GM23338 (cell line): ENCODE results near the gene FHIP1B.

Experiments
- EZH2 ChIP-seq: fragments of 200-600 bp; sonication (generic); IDR thresholded peaks from one replicate; pipeline ENCODE4 v1.8.0; 2017; ENCODE audit warnings: antibody characterized with exemption, mild to moderate bottlenecking, low read depth; ENCODE audit not compliant: unreplicated experiment
- EZH2phosphoT487 ChIP-seq: fragments of 200-600 bp; sonication (generic); IDR thresholded peaks from one replicate; pipeline ENCODE4 v1.8.1; 2018; ENCODE audit warnings: antibody characterized with exemption; ENCODE audit not compliant: unreplicated experiment
- JUNB ChIP-seq: IDR thresholded peaks from one replicate; pipeline ENCODE4 v1.6.1; 2016; ENCODE audit warnings: antibody characterized with exemption; ENCODE audit not compliant: unreplicated experiment
- POLR2AphosphoS5 ChIP-seq: IDR thresholded peaks from 2 replicates; pipeline ENCODE4 v1.6.1; 2016; ENCODE audit warnings: antibody characterized with exemption, low read depth
- TF ChIP-seq, protein P1 (sequence below), 2 experiments: fragments of 200-600 bp in 1 of 2; sonication (generic) in 1 of 2; conservative IDR thresholded peaks; 2 replicates each; pipeline versions ENCODE4 v1.5.1 to v1.6.1; 2016 to 2017; ENCODE audit warnings: antibody characterized with exemption in 2 of 2, low read depth in 2 of 2, mild to moderate bottlenecking in 2 of 2, moderate library complexity in 1 of 2
- TF ChIP-seq, protein P2 (sequence below): IDR thresholded peaks from 2 replicates; pipeline ENCODE4 v1.6.1; 2016; ENCODE audit warnings: antibody characterized with exemption
- TF ChIP-seq, protein P3 (sequence below): IDR thresholded peaks from one replicate; pipeline ENCODE4 v1.6.1; 2018; ENCODE audit warnings: antibody characterized with exemption; ENCODE audit not compliant: unreplicated experiment

DNA sequence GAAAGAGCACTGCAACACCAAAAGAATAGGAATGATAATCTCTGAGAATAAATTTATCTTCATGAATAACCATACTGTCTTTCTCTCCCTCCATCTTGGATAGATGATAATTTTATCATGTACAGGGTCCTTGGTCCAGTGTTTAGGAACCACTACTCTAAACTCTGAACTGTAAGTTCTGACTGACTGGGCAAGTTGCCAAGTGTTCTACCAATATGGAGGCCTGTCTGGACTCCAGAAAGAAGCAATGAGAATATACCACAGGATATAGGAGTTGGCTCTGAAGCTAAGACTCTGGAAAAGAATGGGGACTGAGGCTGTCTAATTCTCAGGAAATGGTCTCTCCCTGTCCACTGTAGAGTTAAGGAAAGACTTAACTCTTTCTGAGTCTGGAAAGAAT, 1.5 kb downstream of the FHIP1B start:
- TF ChIP-seq, protein P1, sequence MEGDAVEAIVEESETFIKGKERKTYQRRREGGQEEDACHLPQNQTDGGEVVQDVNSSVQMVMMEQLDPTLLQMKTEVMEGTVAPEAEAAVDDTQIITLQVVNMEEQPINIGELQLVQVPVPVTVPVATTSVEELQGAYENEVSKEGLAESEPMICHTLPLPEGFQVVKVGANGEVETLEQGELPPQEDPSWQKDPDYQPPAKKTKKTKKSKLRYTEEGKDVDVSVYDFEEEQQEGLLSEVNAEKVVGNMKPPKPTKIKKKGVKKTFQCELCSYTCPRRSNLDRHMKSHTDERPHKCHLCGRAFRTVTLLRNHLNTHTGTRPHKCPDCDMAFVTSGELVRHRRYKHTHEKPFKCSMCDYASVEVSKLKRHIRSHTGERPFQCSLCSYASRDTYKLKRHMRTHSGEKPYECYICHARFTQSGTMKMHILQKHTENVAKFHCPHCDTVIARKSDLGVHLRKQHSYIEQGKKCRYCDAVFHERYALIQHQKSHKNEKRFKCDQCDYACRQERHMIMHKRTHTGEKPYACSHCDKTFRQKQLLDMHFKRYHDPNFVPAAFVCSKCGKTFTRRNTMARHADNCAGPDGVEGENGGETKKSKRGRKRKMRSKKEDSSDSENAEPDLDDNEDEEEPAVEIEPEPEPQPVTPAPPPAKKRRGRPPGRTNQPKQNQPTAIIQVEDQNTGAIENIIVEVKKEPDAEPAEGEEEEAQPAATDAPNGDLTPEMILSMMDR (conservative IDR thresholded peaks at IDR 0.05; ENCODE audit: low read depth in 2 of 2), result no peak
- TF ChIP-seq, protein P2, sequence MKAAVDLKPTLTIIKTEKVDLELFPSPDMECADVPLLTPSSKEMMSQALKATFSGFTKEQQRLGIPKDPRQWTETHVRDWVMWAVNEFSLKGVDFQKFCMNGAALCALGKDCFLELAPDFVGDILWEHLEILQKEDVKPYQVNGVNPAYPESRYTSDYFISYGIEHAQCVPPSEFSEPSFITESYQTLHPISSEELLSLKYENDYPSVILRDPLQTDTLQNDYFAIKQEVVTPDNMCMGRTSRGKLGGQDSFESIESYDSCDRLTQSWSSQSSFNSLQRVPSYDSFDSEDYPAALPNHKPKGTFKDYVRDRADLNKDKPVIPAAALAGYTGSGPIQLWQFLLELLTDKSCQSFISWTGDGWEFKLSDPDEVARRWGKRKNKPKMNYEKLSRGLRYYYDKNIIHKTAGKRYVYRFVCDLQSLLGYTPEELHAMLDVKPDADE, result no peak
- TF ChIP-seq POLR2AphosphoS5, result no peak
- TF ChIP-seq EZH2phosphoT487, result no peak
- no peak for TF ChIP-seq JUNB
- TF ChIP-seq EZH2, result no peak
- TF ChIP-seq, protein P3, sequence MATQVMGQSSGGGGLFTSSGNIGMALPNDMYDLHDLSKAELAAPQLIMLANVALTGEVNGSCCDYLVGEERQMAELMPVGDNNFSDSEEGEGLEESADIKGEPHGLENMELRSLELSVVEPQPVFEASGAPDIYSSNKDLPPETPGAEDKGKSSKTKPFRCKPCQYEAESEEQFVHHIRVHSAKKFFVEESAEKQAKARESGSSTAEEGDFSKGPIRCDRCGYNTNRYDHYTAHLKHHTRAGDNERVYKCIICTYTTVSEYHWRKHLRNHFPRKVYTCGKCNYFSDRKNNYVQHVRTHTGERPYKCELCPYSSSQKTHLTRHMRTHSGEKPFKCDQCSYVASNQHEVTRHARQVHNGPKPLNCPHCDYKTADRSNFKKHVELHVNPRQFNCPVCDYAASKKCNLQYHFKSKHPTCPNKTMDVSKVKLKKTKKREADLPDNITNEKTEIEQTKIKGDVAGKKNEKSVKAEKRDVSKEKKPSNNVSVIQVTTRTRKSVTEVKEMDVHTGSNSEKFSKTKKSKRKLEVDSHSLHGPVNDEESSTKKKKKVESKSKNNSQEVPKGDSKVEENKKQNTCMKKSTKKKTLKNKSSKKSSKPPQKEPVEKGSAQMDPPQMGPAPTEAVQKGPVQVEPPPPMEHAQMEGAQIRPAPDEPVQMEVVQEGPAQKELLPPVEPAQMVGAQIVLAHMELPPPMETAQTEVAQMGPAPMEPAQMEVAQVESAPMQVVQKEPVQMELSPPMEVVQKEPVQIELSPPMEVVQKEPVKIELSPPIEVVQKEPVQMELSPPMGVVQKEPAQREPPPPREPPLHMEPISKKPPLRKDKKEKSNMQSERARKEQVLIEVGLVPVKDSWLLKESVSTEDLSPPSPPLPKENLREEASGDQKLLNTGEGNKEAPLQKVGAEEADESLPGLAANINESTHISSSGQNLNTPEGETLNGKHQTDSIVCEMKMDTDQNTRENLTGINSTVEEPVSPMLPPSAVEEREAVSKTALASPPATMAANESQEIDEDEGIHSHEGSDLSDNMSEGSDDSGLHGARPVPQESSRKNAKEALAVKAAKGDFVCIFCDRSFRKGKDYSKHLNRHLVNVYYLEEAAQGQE, result no peak
